SK-N-SH (cell line): ENCODE data around the gene PRR15L. TPM values are rescaled to one million over a fixed set of nuclear protein-coding genes. Genes with fewer than 3 reads are reported as not detected.
A peak's percentile ranks its signal among the peaks of the same experiment; 100 is the strongest.

Experiments
- CTCF ChIA-PET: fragments of 300-600, 350-600 bp; formaldehyde crosslinking; extraction: SDS; loops from one replicate; lab custom pipeline; 2021; lab: Yijun Ruan, JAX
- POLR2A ChIA-PET: fragments of 350-600 bp; sonication (Branson Sonifier 250); formaldehyde crosslinking; extraction: SDS; loops from one replicate; lab custom pipeline; 2020; ENCODE audit warnings: antibody characterized with exemption, inconsistent platforms; lab: Yijun Ruan, JAX
- DNase-seq: peaks from one replicate; pipeline ENCODE4 v3.0.0; 2012
- H2AFZ ChIP-seq: fragments of 200-600 bp; sonication (generic); 2 replicates; pipeline ENCODE4 v1.8.1; 2016; ENCODE audit warnings: antibody characterized with exemption, mild to moderate bottlenecking, low read depth
- H3F3A ChIP-seq: fragments of 200-600 bp; sonication (generic); replicated peaks from 2 replicates; pipeline ENCODE3; 2016; ENCODE audit warnings: antibody characterized with exemption, mild to moderate bottlenecking; ENCODE audit not compliant: insufficient read depth
- H3K27ac ChIP-seq, 2 experiments: fragments of 200-500 bp in 1 of 2; fragments of 200-600 bp in 1 of 2; sonication (Bioruptor generic) in 1 of 2; sonication (generic), shearing (Covaris generic) in 1 of 2; 2 replicates each; pipeline versions ENCODE4 v1.5.1 to v1.6.1; 2014 to 2016; ENCODE audit warnings: low read depth in 2 of 2, inconsistent platforms in 1 of 2, low read length in 1 of 2, mild to moderate bottlenecking in 1 of 2, mixed read lengths in 1 of 2
- H3K27me3 ChIP-seq: fragments of 200-600 bp; sonication (generic), shearing (Covaris generic); 2 replicates; pipeline ENCODE4 v1.6.1; 2016; ENCODE audit warnings: mixed run types; ENCODE audit not compliant: insufficient read depth
- H3K36me3 ChIP-seq, 2 experiments: fragments of 200-500 bp in 1 of 2; fragments of 200-600 bp in 1 of 2; sonication (Bioruptor generic) in 1 of 2; sonication (generic) in 1 of 2; replicated peaks in 1 of 2; 2 replicates each; pipeline versions ENCODE3 to v1.5.1; 2014 to 2016; ENCODE audit warnings: low read length in 1 of 2, mild to moderate bottlenecking in 1 of 2; ENCODE audit not compliant: insufficient read depth in 2 of 2, control insufficient read depth in 1 of 2
- H3K4me1 ChIP-seq, 2 experiments: fragments of 200-500 bp in 1 of 2; fragments of 200-600 bp in 1 of 2; sonication (Bioruptor generic) in 1 of 2; sonication (generic), shearing (Covaris generic) in 1 of 2; 2 replicates each; pipeline versions ENCODE4 v1.5.1 to v1.6.1; 2014 to 2016; ENCODE audit warnings: low read depth in 1 of 2, low read length in 1 of 2, mixed run types in 1 of 2; ENCODE audit not compliant: insufficient read depth in 2 of 2, control insufficient read depth in 1 of 2
- H3K4me2 ChIP-seq: fragments of 200-600 bp; sonication (generic), shearing (Covaris generic); 2 replicates; pipeline ENCODE4 v1.6.1; 2017; ENCODE audit warnings: mixed run types
- H3K4me3 ChIP-seq, 2 experiments: fragments of 200-500 bp in 1 of 2; fragments of 200-600 bp in 1 of 2; sonication (Bioruptor generic) in 1 of 2; sonication (generic), shearing (Covaris generic) in 1 of 2; 2 replicates each; pipeline versions ENCODE4 v1.5.1 to v1.8.1; 2014 to 2016; ENCODE audit warnings: low read depth in 2 of 2, inconsistent platforms in 1 of 2, low read length in 1 of 2, mild to moderate bottlenecking in 1 of 2, mixed read lengths in 1 of 2, moderate library complexity in 1 of 2
- H3K79me2 ChIP-seq: fragments of 200-600 bp; sonication (generic); 2 replicates; pipeline ENCODE4 v1.8.1; 2017; ENCODE audit warnings: mild to moderate bottlenecking; ENCODE audit not compliant: insufficient read depth
- H3K9ac ChIP-seq: fragments of 200-600 bp; sonication (generic); 2 replicates; pipeline ENCODE4 v1.6.1; 2017; ENCODE audit warnings: mixed run types
- H3K9me2 ChIP-seq: fragments of 200-600 bp; sonication (generic); 2 replicates; pipeline ENCODE4 v1.6.1; 2017; ENCODE audit warnings: mixed run types
- H3K9me3 ChIP-seq: fragments of 200-600 bp; sonication (generic); 2 replicates; pipeline ENCODE4 v1.6.1; 2017; ENCODE audit warnings: mixed run types, mild to moderate bottlenecking, moderate library complexity
- H4K20me1 ChIP-seq: fragments of 200-600 bp; sonication (generic); 2 replicates; pipeline ENCODE4 v1.6.1; 2017; ENCODE audit warnings: mild to moderate bottlenecking, mixed run types; ENCODE audit not compliant: insufficient read depth
- ELF1 ChIP-seq: IDR thresholded peaks from 2 replicates; pipeline ENCODE4 v1.4.0; 2012
- EP300 ChIP-seq, 2 experiments: IDR thresholded peaks; 2 replicates each; pipeline versions ENCODE4 v1.4.0 to v1.6.1; 2012; ENCODE audit warnings: borderline replicate concordance in 1 of 2, low read depth in 1 of 2, low read length in 1 of 2
- FOSL2 ChIP-seq: IDR thresholded peaks from 2 replicates; pipeline ENCODE4 v1.4.0; 2012; ENCODE audit warnings: low read depth, mild to moderate bottlenecking, moderate library complexity, borderline replicate concordance
- FOXM1 ChIP-seq: IDR thresholded peaks from 2 replicates; pipeline ENCODE4 v1.4.0; 2012; ENCODE audit warnings: low read depth, mild to moderate bottlenecking
- GABPA ChIP-seq: IDR thresholded peaks from 2 replicates; pipeline ENCODE4 v1.4.0; 2012; ENCODE audit warnings: low read depth, mild to moderate bottlenecking
- GATA2 ChIP-seq: sonication (generic); formaldehyde crosslinking; IDR thresholded peaks from 2 replicates; pipeline ENCODE4 v1.5.0; 2020; ENCODE audit warnings: mild to moderate bottlenecking, missing genetic modification reagents
- MAX ChIP-seq: IDR thresholded peaks from 2 replicates; pipeline ENCODE4 v1.4.0; 2012; ENCODE audit warnings: low read depth
- NFIC ChIP-seq: IDR thresholded peaks from 2 replicates; pipeline ENCODE4 v1.4.0; 2012; ENCODE audit warnings: borderline replicate concordance
- POLR2AphosphoS5 ChIP-seq: IDR thresholded peaks from 2 replicates; pipeline ENCODE4 v1.6.1; 2012; ENCODE audit warnings: low read depth, low read length
- TAF1 ChIP-seq: IDR thresholded peaks from 2 replicates; pipeline ENCODE4 v1.6.1; 2012; ENCODE audit warnings: low read depth, mild to moderate bottlenecking, low read length, moderate library complexity, borderline replicate concordance
- TCF12 ChIP-seq: IDR thresholded peaks from 2 replicates; pipeline ENCODE4 v1.4.0; 2012
- USF1 ChIP-seq: IDR thresholded peaks from 2 replicates; pipeline ENCODE4 v1.4.0; 2012; ENCODE audit warnings: low read depth, borderline replicate concordance
- YY1 ChIP-seq: IDR thresholded peaks from 2 replicates; pipeline ENCODE4 v1.4.0; 2012; ENCODE audit warnings: low read depth, mild to moderate bottlenecking
- WGBS: methylation state at CpG from one replicate; pipeline ENCODE4 v1.1.6; 2017; ENCODE audit warnings: low lambda C conversion rate; 5-methylcytosine and 5-hydroxymethylcytosine counted together
- polyA plus RNA-seq, 3 experiments: library from polyadenylated mRNA; depleted of rRNA; stranded (reverse); fragments of >200 nt; gene quantifications; 2 replicates each; pipeline ENCODE4 v1.2.3, GENCODE V29; 2012

PRR15L gene
- polyA plus RNA-seq, 1 of the 3 experiments (the other 2 are of a cell fraction): not detected

GRCh38 chr17:47968836-47969235, 11.2 kb upstream of the PRR15L start:
- Histone ChIP-seq H3K9me2 (no peaks in the 10 kb centered on the region), H3K27ac (peak overlapping the region in 1 of 2 experiments; percentile 66; a peak in 1 of 4 replicates), H3K4me2 (no peak overlapping the region), H3K4me1 (peaks cover 20 to 25% of the 10 kb centered on the region in 2 experiments; a peak in 3 of 4 replicates), H3K79me2 (peaks cover 23% of the 10 kb centered on the region), H3K27me3 (no peaks in the 10 kb centered on the region), H3K9ac (no peak overlapping the region), H3K4me3 (no peak overlapping the region), H3K36me3 (peaks cover 2 to 11% of the 10 kb centered on the region in 2 experiments), H3K9me3 (no peaks in the 10 kb centered on the region), H4K20me1 (no peaks in the 10 kb centered on the region), H3F3A (peaks cover 10% of the 10 kb centered on the region), H2AFZ (no peak overlapping the region)
- 95% methylated on average over 5 of the region's 5 CpGs for WGBS
- TF ChIP-seq ELF1 (no peak), EP300 (IDR thresholded peaks at IDR 0.05; ENCODE audit: borderline replicate concordance in 1 of 2, low read depth in 1 of 2, low read length in 1 of 2) (no peak), TAF1 (no peak), GATA2 (no peak), USF1 (no peak), NFIC (no peak), GABPA (no peak), FOXM1 (no peak)
- CTCF ChIA-PET: interaction anchor here (1.0 to 41.8 kb wide), 7 partner anchors 8 to 128 kb away, joined by 3 to 1752 read pairs (median 22); partner anchors contain the start of genes PNPO, PRR15L and SCRN2
- DNase-seq: no peak
- POLR2A ChIA-PET: no interaction called here

- H4K20me1 ChIP-seq: no peaks in the 10 kb centered on the region
- no peaks in the 10 kb centered on the region for H3K27me3 ChIP-seq
- no peaks in the 10 kb centered on the region for H3K9me2 ChIP-seq
- H3K4me1 ChIP-seq: peaks cover 19 to 23% of the 10 kb centered on the region in 2 experiments; a peak in 3 of 4 replicates
- 72% methylated on average over 3 of the region's 5 CpGs for WGBS
- no peaks in the 10 kb centered on the region for H3K9me3 ChIP-seq
- no peak overlapping the region for H3K4me2 ChIP-seq
- no peak overlapping the region for H3K9ac ChIP-seq
- CTCF ChIA-PET: interaction anchor here (1.4 to 41.8 kb wide), 4 partner anchors 11 to 124 kb away, joined by 4 to 1752 read pairs (median 614); partner anchors contain the start of genes PNPO and PRR15L
- peaks cover 10% of the 10 kb centered on the region for H3F3A ChIP-seq
- H3K27ac ChIP-seq: peak overlapping the region in 1 of 2 experiments; percentile 66; a peak in 2 of 4 replicates
- H2AFZ ChIP-seq: peak overlapping the region; percentile 75
- no peak for DNase-seq
- TF ChIP-seq YY1 (0 out of 2 replicates have a peak, but pooled peaks have one; percentile 42), POLR2AphosphoS5 (peak; percentile 19; the same call in 1 of the 2 replicates), GABPA (no peak), TCF12 (peak; percentile 66; the same call in 1 of the 2 replicates), MAX (0 out of 2 replicates have a peak, but pooled peaks have one; percentile 23), FOSL2 (peak; percentile 92)
- POLR2A ChIA-PET: interaction anchor here (1.1 kb wide), 1 partner anchor 10 kb away, joined by 4 read pairs; the partner anchor contains the start of gene PRR15L
- H3K36me3 ChIP-seq: peaks cover 0 to under 1% of the 10 kb centered on the region in 2 experiments
- H3K79me2 ChIP-seq: peaks cover 18% of the 10 kb centered on the region
- no peak overlapping the region for H3K4me3 ChIP-seq
These were observed 10.0 kb upstream of the PRR15L start for GRCh38 chr17:47967607-47968252.
